Endodermal cell (in vitro differentiated cells): ENCODE data around the gene NFATC1. TPM values are rescaled to one million over a fixed set of nuclear protein-coding genes. Genes with fewer than 3 reads are reported as not detected.
"Not testable (repeated sequence)": the region's sequence is repeated elsewhere in the genome, so short reads cannot be mapped to it uniquely, and the experiment has no call there.

Source experiments
- DNase-seq: peaks from one replicate; pipeline ENCODE4 v3.0.0-alpha.2; 2017
- H3K27ac ChIP-seq: 2 replicates; pipeline ENCODE4 v1.5.1; 2013; ENCODE audit warnings: mild to moderate bottlenecking, low read depth, low read length, moderate library complexity
- H3K27me3 ChIP-seq: 2 replicates; pipeline ENCODE4 v1.6.1; 2013; ENCODE audit warnings: mild to moderate bottlenecking, low read length, moderate library complexity; ENCODE audit not compliant: insufficient read depth, control insufficient read depth, poor library complexity, severe bottlenecking
- H3K36me3 ChIP-seq: 2 replicates; pipeline ENCODE4 v1.7.0; 2013; ENCODE audit warnings: mild to moderate bottlenecking, low read length, moderate library complexity; ENCODE audit not compliant: control insufficient read depth, insufficient read depth
- H3K4me1 ChIP-seq: one replicate; pipeline ENCODE4 v1.7.0; 2013; ENCODE audit warnings: low read length; ENCODE audit not compliant: control insufficient read depth, insufficient read depth
- H3K4me3 ChIP-seq: 2 replicates; pipeline ENCODE4 v1.5.1; 2013; ENCODE audit warnings: mild to moderate bottlenecking, low read length, moderate library complexity
- H3K9ac ChIP-seq: 2 replicates; pipeline ENCODE4 v1.6.1; 2013; ENCODE audit warnings: mild to moderate bottlenecking, low read length, moderate library complexity; ENCODE audit not compliant: poor library complexity, severe bottlenecking; ENCODE audit errors: extremely low read depth
- H3K9me3 ChIP-seq: 2 replicates; pipeline ENCODE4 v1.6.1; 2013; ENCODE audit warnings: mild to moderate bottlenecking, low read length, moderate library complexity; ENCODE audit not compliant: control insufficient read depth
- H3K27ac Mint-ChIP-seq: 2 replicates; pipeline ENCODE4 v1.8.0; 2020; ENCODE audit warnings: mixed read lengths
- H3K27me3 Mint-ChIP-seq: 2 replicates; pipeline ENCODE4 v1.8.0; 2021; ENCODE audit warnings: mild to moderate bottlenecking, mixed read lengths; ENCODE audit not compliant: insufficient read depth
- H3K36me3 Mint-ChIP-seq: 2 replicates; pipeline ENCODE4 v1.8.0; 2020; ENCODE audit warnings: low read depth, mixed read lengths
- H3K4me1 Mint-ChIP-seq: 2 replicates; pipeline ENCODE4 v1.8.0; 2020; ENCODE audit warnings: mixed read lengths
- H3K4me3 Mint-ChIP-seq: 2 replicates; pipeline ENCODE4 v1.8.0; 2020; ENCODE audit warnings: mild to moderate bottlenecking, moderate library complexity, mixed read lengths
- H3K9me3 Mint-ChIP-seq: 2 replicates; pipeline ENCODE4 v1.8.0; 2020; ENCODE audit warnings: mild to moderate bottlenecking, mixed read lengths
- CTCF ChIP-seq: fragments of 200-600 bp; sonication (generic); conservative IDR thresholded peaks from 2 replicates; pipeline ENCODE4 v1.5.0; 2021; ENCODE audit warnings: antibody characterized with exemption, mild to moderate bottlenecking
- WGBS, 2 experiments: methylation state at CpG; one replicate each; pipeline versions ENCODE4 v1.1.5 to v1.1.7; 2013; ENCODE audit warnings: missing lambda C conversion rate in 2 of 2, mixed read lengths in 1 of 2; ENCODE audit not compliant: insufficient coverage in 1 of 2, insufficient read length in 1 of 2; 5-methylcytosine and 5-hydroxymethylcytosine counted together
- total RNA-seq, 2 donors: library from RNA; stranded (reverse); fragmentation: NEBNext Ultra II Directional in 1 of 2; extraction: Animal tissue kit (Norgen Biotek cat#: 25700) in 1 of 2; gene quantifications; 2 replicates in 1 of 2; 3 replicates in 1 of 2; pipeline ENCODE4 v1.2.1, GENCODE V29; 2021

Gene NFATC1
- total RNA-seq, 2 donors from 2014 or later: 23.4 to 32.5 TPM

DNA sequence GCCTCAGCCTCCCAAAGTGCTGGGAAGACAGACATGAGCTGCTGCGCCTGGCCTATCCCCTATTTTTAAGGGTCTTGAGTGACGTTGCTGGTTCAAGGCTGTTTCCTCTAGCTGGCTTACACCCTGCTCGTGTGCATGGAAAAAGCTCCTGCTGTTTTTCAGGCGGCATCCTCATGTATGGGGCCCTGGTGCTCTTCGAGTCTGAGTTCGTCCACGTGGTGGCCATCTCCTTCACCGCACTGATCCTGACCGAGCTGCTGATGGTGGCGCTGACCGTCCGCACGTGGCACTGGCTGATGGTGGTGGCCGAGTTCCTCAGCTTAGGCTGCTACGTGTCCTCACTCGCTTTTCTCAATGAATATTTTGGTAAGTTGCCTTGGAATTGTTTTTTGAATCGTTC is 22.0 kb upstream of the NFATC1 start:
- WGBS, 2 experiments: 94 to 97% methylated on average over 17 of the region's 17 CpGs
- no peaks in the 10 kb centered on the region for H3K9me3 Mint-ChIP-seq
- peaks cover 28% of the 10 kb centered on the region for H3K36me3 Mint-ChIP-seq
- peaks cover under 1% of the 10 kb centered on the region for H3K4me1 Mint-ChIP-seq
- H3K9me3 ChIP-seq: no peaks in the 10 kb centered on the region
- H3K4me3 Mint-ChIP-seq: no peak overlapping the region
- no peaks in the 10 kb centered on the region for H3K27me3 ChIP-seq
- H3K27ac ChIP-seq: no peak overlapping the region
- no peaks in the 10 kb centered on the region for H3K27me3 Mint-ChIP-seq
- TF ChIP-seq CTCF: no peak
- H3K4me1 ChIP-seq: no peaks in the 10 kb centered on the region
- no peak overlapping the region for H3K27ac Mint-ChIP-seq
- H3K4me3 ChIP-seq: no peak overlapping the region
- no peak for DNase-seq
- no peak overlapping the region for H3K9ac ChIP-seq
- no peaks in the 10 kb centered on the region for H3K36me3 ChIP-seq

DNA sequence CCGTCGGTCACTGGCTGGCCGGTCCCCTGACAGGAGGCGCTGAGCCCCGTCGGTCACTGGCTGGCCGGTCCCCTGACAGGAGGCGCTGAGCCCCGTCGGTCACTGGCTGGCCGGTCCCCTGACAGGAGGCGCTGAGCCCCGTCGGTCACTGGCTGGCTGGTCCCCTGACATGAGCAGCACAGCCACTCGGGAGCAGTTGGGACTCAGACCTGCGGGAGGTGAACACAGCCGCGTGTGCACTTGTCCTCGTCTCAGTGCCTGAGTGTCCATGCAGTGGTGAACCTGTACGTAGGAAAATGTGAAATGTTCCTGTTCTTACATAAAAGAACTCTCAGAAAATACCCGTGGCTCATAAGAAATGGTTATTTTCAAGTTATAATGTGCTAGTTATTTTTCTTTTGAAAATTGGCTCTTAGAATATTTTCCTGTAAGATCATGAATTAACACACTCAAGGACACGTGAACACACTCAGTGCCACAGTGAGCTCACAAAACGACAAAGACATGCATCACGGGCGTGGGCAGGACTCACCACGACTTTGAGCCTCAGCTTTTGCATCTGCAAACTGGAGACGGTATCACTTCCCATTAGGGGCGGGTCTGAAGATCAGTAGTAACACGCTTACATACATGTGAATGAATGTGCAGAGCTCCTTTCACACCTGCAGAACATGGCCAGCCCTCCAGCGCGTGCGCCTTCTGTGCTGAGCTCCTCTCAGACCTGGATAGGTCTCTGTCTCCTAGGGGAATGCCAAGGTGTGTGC is 21.1 kb upstream of the NFATC1 start:
- H3K27me3 ChIP-seq: no peaks in the 10 kb centered on the region
- H3K27ac ChIP-seq: no peak overlapping the region
- no peak for TF ChIP-seq CTCF
- no peaks in the 10 kb centered on the region for H3K4me1 ChIP-seq
- H3K4me3 ChIP-seq: no peak overlapping the region
- no peak for DNase-seq
- Mint-ChIP-seq H3K4me3 (no peak overlapping the region), H3K27ac (no peak overlapping the region), H3K27me3 (no peaks in the 10 kb centered on the region), H3K4me1 (peaks cover 3% of the 10 kb centered on the region), H3K36me3 (peaks cover 26% of the 10 kb centered on the region), H3K9me3 (no peaks in the 10 kb centered on the region)
- WGBS, 2 experiments: 95 to 96% methylated on average over 17 to 25 of the region's 32 CpGs
- no peaks in the 10 kb centered on the region for H3K9me3 ChIP-seq
- H3K9ac ChIP-seq: no peak overlapping the region
- no peaks in the 10 kb centered on the region for H3K36me3 ChIP-seq

DNA sequence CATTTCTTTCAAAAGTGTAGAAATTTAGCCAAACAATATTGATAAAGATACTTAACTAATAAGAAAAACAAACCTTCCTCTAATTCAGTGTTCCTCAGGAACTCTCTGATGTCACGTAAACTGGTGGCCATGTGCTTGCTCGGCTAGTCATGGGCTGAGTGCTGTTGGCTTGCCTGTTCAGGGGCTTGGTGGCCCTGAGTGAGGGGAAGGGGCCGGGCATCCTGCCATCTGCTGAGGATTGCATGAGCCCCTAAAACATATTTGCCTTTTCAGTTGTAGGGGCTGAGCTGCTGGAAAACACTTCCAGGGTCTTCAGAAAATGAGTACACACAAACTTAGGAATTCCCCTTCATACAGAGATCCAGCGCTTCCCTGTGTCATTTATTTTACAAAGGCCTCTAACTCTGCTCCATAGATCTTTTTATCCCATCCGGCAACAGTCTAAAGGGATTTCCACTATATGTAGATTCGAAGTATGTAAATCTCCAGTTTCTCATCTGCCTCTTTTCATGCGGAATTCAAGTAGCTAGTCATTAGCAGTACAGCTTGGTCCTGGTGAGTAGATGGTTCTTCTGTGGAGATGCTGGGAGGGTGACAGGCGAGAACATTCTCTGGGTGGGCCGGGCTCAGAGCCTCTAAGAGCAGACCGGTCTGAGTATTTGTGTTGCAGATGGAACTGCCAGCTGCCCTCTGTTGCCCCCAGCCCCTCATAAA is 20.1 kb upstream of the NFATC1 start:
- H3K27me3 Mint-ChIP-seq: no peaks in the 10 kb centered on the region
- DNase-seq: no peak
- TF ChIP-seq CTCF: no peak
- H3K27ac Mint-ChIP-seq: no peak overlapping the region
- 94 to 100% methylated on average over 2 to 10 of the region's 10 CpGs for WGBS, 2 experiments
- H3K4me3 ChIP-seq: no peak overlapping the region
- H3K4me3 Mint-ChIP-seq: no peak overlapping the region
- H3K9me3 Mint-ChIP-seq: no peaks in the 10 kb centered on the region
- H3K4me1 ChIP-seq: no peaks in the 10 kb centered on the region
- H3K4me1 Mint-ChIP-seq: peaks cover 3% of the 10 kb centered on the region
- peaks cover 20% of the 10 kb centered on the region for H3K36me3 Mint-ChIP-seq
- no peaks in the 10 kb centered on the region for H3K36me3 ChIP-seq
- no peak overlapping the region for H3K9ac ChIP-seq
- no peaks in the 10 kb centered on the region for H3K9me3 ChIP-seq
- no peaks in the 10 kb centered on the region for H3K27me3 ChIP-seq
- no peak overlapping the region for H3K27ac ChIP-seq

DNA sequence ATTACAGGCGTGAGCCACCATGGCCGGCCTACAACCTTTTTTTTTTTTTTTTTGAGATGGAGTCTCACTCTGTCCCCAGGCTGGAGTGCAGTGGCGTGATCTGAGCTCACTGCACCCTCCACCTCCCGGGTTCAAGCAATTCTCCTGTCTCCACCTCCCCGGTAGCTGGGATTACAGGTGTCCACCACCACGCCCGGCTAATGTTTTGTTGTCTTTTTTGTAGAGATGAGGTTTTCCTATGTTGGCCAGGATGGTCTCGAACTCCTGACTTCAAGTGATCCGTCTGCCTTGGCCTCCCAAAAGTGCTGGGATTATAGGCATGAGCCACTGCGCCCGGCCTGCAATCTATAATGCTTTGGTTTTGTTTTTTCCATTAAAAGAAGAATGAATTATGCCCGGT is 19.1 kb upstream of the NFATC1 start:
- not testable (repeated sequence) for H3K9me3 Mint-ChIP-seq, DNase-seq, H3K27ac Mint-ChIP-seq, H3K4me1 Mint-ChIP-seq, H3K36me3 ChIP-seq, H3K27me3 ChIP-seq, H3K4me3 ChIP-seq, H3K9ac ChIP-seq, H3K4me3 Mint-ChIP-seq, H3K4me1 ChIP-seq, H3K27ac ChIP-seq, H3K27me3 Mint-ChIP-seq, H3K9me3 ChIP-seq
- H3K36me3 Mint-ChIP-seq: peaks cover 16% of the 10 kb centered on the region
- WGBS, 2 experiments: 90 to 93% methylated on average over 6 to 12 of the region's 12 CpGs
